ENCODE measurements around the gene HOXA11. TPM values are rescaled to one million over a fixed set of nuclear protein-coding genes. Genes with fewer than 3 reads are reported as not detected.

Gene HOXA11
- polyA plus RNA-seq, 1 experiment = 34.0 TPM

DNA sequence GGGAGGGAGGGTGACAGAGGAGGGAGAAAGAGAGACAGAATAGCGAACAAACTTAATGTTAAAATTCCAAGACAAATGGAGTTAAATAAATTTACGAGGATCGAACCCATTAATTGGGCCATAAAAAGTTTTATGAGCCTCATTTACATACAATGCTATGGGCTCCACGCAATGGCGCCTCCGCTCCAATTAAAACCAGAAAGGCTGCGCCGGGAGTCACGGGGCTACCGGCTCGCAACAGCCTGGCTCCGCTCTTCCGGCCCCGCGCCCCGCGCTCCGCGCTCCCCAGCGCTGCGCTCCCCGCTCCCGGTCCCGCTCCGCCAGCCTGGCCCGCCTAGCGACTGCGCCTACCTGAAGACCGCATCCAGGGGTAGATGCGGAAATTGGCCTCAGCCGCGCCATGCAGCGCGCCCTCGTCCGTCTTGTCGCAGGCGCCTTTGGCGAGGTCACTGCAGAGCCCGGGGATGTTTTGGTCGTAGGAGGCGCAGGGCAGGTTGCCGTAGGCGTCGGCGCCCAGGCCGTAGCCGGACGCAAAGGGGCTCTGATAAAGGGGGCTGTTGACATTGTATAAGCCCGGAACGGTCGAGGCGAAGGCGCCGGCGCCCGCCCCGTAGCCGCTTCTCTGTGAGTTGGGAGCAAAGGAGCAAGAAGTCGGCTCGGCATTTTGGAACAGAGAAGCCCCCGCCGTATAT lies 29.1 kb downstream of the HOXA11 start:
- POLR2A ChIA-PET = interaction anchor here (0.7 to 1.0 kb wide), 2 partner anchors 13 to 29 kb away, joined by 4 to 7 read pairs; partner anchors contain the start of gene HOXA11
- CTCF ChIA-PET = interaction anchor here (0.5 to 2.2 kb wide), 6 partner anchors 12 to 938 kb away, joined by 3 to 9 read pairs (median 4); partner anchors contain the start of gene HOXA5
- Histone ChIP-seq H3K4me3 (ENCODE audit: low read depth, low read length) (peak overlapping the region; percentile 74), H3K27me3 (ENCODE audit: control insufficient read depth, insufficient read depth, low read length) (no peaks in the 10 kb centered on the region), H3K36me3 (ENCODE audit: control insufficient read depth, insufficient read depth, low read length) (no peaks in the 10 kb centered on the region)
- TF ChIP-seq, protein P1, sequence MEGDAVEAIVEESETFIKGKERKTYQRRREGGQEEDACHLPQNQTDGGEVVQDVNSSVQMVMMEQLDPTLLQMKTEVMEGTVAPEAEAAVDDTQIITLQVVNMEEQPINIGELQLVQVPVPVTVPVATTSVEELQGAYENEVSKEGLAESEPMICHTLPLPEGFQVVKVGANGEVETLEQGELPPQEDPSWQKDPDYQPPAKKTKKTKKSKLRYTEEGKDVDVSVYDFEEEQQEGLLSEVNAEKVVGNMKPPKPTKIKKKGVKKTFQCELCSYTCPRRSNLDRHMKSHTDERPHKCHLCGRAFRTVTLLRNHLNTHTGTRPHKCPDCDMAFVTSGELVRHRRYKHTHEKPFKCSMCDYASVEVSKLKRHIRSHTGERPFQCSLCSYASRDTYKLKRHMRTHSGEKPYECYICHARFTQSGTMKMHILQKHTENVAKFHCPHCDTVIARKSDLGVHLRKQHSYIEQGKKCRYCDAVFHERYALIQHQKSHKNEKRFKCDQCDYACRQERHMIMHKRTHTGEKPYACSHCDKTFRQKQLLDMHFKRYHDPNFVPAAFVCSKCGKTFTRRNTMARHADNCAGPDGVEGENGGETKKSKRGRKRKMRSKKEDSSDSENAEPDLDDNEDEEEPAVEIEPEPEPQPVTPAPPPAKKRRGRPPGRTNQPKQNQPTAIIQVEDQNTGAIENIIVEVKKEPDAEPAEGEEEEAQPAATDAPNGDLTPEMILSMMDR (IDR thresholded peaks at IDR 0.05; ENCODE audit: insufficient read depth, low read depth, low read length) = no peak
- DNase-seq (ENCODE audit: low read depth) = no peak

DNA sequence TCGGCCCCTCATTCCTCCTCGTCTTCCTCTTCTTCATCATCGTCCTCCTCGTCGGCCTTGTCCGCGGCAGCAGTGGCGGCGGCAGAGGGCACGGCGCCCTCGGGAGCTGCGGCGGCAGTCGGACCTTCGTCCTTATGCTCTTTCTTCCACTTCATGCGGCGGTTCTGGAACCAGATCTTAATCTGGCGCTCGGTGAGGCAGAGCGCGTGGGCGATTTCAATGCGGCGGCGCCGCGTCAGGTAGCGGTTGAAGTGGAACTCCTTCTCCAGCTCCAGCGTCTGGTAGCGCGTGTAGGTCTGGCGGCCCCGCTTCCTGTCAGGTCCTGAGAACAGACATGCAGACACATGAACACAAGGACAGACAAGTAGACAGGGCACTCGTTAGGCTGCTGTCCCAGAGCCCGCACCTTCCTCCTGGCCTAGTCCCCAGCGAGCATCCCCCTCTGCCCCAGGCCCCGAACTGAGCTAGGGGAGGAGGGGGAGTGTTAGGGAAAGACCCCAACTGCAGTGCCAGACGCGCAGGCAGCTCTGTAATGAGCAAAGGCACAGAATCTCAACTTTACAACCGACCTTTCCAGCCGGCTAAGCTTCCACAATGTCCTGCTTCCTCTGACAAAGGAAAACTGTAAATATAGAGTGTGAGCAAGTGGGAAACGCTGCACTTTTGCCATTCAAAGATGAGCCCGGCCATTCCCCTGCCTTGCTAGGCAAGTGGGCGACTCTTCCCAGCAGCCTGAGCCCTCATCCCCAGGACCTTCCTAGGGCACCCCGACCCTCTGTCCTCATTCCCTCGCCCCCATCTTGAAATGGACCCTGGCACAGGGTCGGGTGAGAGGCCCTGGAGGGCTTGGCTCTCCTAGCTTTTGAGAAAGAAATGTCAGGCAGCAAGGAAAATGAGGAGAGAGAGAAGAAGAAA lies 29.9 kb downstream of the HOXA11 start:
- H3K36me3 ChIP-seq (ENCODE audit: control insufficient read depth, insufficient read depth, low read length) = no peaks in the 10 kb centered on the region
- H3K27me3 ChIP-seq (ENCODE audit: control insufficient read depth, insufficient read depth, low read length) = no peaks in the 10 kb centered on the region
- DNase-seq (ENCODE audit: low read depth) = no peak
- TF ChIP-seq, protein P1 (IDR thresholded peaks at IDR 0.05; ENCODE audit: insufficient read depth, low read depth, low read length) = no peak
- peak overlapping the region; percentile 74 for H3K4me3 ChIP-seq (ENCODE audit: low read depth, low read length)
- ChIA-PET POLR2A (no interaction called here), CTCF (interaction anchor here (0.5 to 2.2 kb wide), 3 partner anchors 11 to 473 kb away, joined by 3 to 9 read pairs (median 3); partner anchors contain the start of gene HOXA5)

DNA sequence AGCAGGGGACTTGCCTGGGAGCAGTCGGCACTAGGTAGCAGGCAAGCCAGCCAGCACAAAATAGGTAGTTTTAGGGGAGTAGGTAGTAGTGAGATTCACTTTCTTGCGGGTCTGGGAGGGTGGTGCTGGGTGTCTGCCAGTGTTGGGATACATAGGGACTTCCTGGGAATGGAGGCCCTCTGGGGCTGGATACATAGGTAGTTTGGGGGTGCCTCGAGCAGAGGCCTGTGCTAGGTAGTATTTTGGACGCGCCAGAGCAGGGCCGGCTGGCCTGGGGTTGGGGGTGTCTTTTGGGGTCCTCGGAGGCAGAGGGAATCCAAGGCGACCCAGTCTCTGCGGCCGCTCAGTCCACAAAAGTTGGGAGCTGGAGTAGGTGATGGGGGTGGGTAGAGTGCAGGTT lies 30.7 kb downstream of the HOXA11 start:
- no peak for DNase-seq (ENCODE audit: low read depth)
- CTCF ChIA-PET = interaction anchor here (1.6 to 6.9 kb wide), 2 partner anchors 8 to 11 kb away, joined by 6 to 74 read pairs; partner anchors contain the start of gene HOXA5
- Histone ChIP-seq H3K4me3 (ENCODE audit: low read depth, low read length) (no peak overlapping the region), H3K36me3 (ENCODE audit: control insufficient read depth, insufficient read depth, low read length) (no peaks in the 10 kb centered on the region), H3K27me3 (ENCODE audit: control insufficient read depth, insufficient read depth, low read length) (no peaks in the 10 kb centered on the region)
- TF ChIP-seq, protein P1 (IDR thresholded peaks at IDR 0.05; ENCODE audit: insufficient read depth, low read depth, low read length) = no peak
- POLR2A ChIA-PET = no interaction called here

DNA sequence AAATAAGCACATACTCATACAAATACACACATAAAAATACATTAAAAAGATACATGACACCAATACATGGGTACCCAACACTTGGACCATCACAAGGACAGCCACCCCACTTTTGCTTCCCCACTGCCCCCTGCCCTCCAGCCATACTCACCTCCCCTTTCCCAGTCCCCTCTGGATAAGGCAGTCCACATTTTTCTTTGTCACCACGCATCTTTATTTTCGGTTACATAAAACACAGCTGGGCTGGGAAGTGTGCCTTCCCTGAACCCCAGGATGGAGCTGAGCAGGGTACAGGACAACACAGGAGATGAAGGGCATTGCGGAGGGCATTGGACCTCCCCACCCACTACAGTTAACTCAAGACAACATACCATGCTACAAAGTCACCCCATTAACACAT lies 31.5 kb downstream of the HOXA11 start:
- no peak overlapping the region for H3K4me3 ChIP-seq (ENCODE audit: low read depth, low read length)
- no peaks in the 10 kb centered on the region for H3K36me3 ChIP-seq (ENCODE audit: control insufficient read depth, insufficient read depth, low read length)
- no peak for DNase-seq (ENCODE audit: low read depth)
- ChIA-PET CTCF (interaction anchor here (1.6 to 6.9 kb wide), 3 partner anchors 9 to 788 kb away, joined by 5 to 74 read pairs (median 6); partner anchors contain the start of gene HOXA5), POLR2A (no interaction called here)
- H3K27me3 ChIP-seq (ENCODE audit: control insufficient read depth, insufficient read depth, low read length) = no peaks in the 10 kb centered on the region
- TF ChIP-seq, protein P1 (IDR thresholded peaks at IDR 0.05; ENCODE audit: insufficient read depth, low read depth, low read length) = no peak
